ENCODE measurements around the gene APPL1. TPM values are rescaled to one million over a fixed set of nuclear protein-coding genes. Genes with fewer than 3 reads are reported as not detected.

Gene APPL1
- total and polyA plus RNA-seq, 9 of the 15 experiments (the other 6 are each of a cell fraction or from before 2014, with no cell fraction given) = 2.8 to 12.3 (median 7.1) TPM

- WGBS (ENCODE audit: insufficient coverage, low coverage, missing lambda C conversion rate) = 65% methylated on average over 4 of the region's 4 CpGs
- no TSS peak for BruUV-seq (replicated peaks)
- in situ Hi-C loops (cut with MboI) = no loop called here
Measured at GRCh38 chr3:57261119-57261518, 33.6 kb downstream of the APPL1 start.

More at GRCh38 chr3:57261119-57261518, 33.6 kb downstream of the APPL1 start:
- H3K79me2 ChIP-seq (ENCODE audit: control insufficient read depth, insufficient read depth, low read length) = no peaks in the 10 kb centered on the region
- H2AFZ ChIP-seq (ENCODE audit: low read depth, low read length) = no peak overlapping the region
- no peaks in the 10 kb centered on the region for H3K4me1 ChIP-seq (replicated peaks in 1 of 2; ENCODE audit: control insufficient read depth in 2 of 2, insufficient read depth in 2 of 2, low read length in 2 of 2)
- TF ChIP-seq ZFP1 (CRISPR knock-in tag; IDR thresholded peaks at IDR 0.05) (no peak), ID3 (CRISPR knock-in tag; IDR thresholded peaks at IDR 0.05) (no peak), ID3 (tag; IDR thresholded peaks at IDR 0.05) (no peak), CHD2 (IDR thresholded peaks at IDR 0.05; ENCODE audit: low read depth, low read length) (no peak), PRPF4 (IDR thresholded peaks at IDR 0.05; ENCODE audit: insufficient read depth, low read depth, low read length, poor library complexity, severe bottlenecking) (no peak), ZNF445 (CRISPR knock-in tag; IDR thresholded peaks at IDR 0.05; ENCODE audit: low read depth) (no peak), BRCA1 (IDR thresholded peaks at IDR 0.05) (no peak), BRCA1 (CRISPR knock-in tag; IDR thresholded peaks at IDR 0.05) (no peak), CBX2 (IDR thresholded peaks at IDR 0.05; ENCODE audit: insufficient read depth, low read length, poor library complexity, severe bottlenecking) (no peak), CBFA2T2 (conservative IDR thresholded peaks at IDR 0.05) (no peak), LARP7 (IDR thresholded peaks at IDR 0.05) (no peak), MCM2 (IDR thresholded peaks at IDR 0.05; ENCODE audit: low read depth) (no peak), POU5F1 (IDR thresholded peaks at IDR 0.05; ENCODE audit: borderline replicate concordance, low read depth, low read length, partially characterized antibody) (no peak), SRSF7 (optimal IDR thresholded peaks at IDR 0.05; ENCODE audit: low read depth, low read length) (no peak), ZNF316 (IDR thresholded peaks at IDR 0.05) (no peak), HNRNPUL1 (IDR thresholded peaks at IDR 0.05; ENCODE audit: low read length) (no peak), NEUROD1 (IDR thresholded peaks at IDR 0.05; ENCODE audit: borderline replicate concordance, low read depth, low read length, partially characterized antibody) (no peak), LCOR (CRISPR knock-in tag; IDR thresholded peaks at IDR 0.05) (no peak), ZNF76 (CRISPR knock-in tag; IDR thresholded peaks at IDR 0.05; ENCODE audit: borderline replicate concordance) (no peak), KLF6 (CRISPR knock-in tag; IDR thresholded peaks at IDR 0.05; ENCODE audit: borderline replicate concordance) (no peak)
- TF ChIP-seq, protein P1, sequence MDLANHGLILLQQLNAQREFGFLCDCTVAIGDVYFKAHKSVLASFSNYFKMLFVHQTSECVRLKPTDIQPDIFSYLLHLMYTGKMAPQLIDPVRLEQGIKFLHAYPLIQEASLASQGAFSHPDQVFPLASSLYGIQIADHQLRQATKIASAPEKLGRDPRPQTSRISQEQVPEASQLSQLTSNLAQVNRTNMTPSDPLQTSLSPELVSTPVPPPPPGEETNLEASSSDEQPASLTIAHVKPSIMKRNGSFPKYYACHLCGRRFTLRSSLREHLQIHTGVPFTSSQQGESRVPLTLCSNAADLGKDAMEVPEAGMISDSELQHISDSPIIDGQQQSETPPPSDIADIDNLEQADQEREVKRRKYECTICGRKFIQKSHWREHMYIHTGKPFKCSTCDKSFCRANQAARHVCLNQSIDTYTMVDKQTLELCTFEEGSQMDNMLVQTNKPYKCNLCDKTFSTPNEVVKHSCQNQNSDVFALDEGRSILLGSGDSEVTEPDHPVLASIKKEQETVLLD (IDR thresholded peaks at IDR 0.05) = no peak
- TF ChIP-seq, protein P2, sequence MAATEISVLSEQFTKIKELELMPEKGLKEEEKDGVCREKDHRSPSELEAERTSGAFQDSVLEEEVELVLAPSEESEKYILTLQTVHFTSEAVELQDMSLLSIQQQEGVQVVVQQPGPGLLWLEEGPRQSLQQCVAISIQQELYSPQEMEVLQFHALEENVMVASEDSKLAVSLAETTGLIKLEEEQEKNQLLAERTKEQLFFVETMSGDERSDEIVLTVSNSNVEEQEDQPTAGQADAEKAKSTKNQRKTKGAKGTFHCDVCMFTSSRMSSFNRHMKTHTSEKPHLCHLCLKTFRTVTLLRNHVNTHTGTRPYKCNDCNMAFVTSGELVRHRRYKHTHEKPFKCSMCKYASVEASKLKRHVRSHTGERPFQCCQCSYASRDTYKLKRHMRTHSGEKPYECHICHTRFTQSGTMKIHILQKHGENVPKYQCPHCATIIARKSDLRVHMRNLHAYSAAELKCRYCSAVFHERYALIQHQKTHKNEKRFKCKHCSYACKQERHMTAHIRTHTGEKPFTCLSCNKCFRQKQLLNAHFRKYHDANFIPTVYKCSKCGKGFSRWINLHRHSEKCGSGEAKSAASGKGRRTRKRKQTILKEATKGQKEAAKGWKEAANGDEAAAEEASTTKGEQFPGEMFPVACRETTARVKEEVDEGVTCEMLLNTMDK (IDR thresholded peaks at IDR 0.05; ENCODE audit: borderline replicate concordance, insufficient read depth, low read depth, low read length, poor library complexity, severe bottlenecking) = no peak
- DNase-seq (ENCODE audit: extremely low read depth in 1 of 4, low spot score in 3 of 4) (no peak), ATAC-seq (no peak), FAIRE-seq (no peak)
- intact Hi-C loops (cut with micrococcal nuclease) = no loop called here
- H4K20me1 ChIP-seq (replicated peaks; ENCODE audit: control insufficient read depth, insufficient read depth, low read length) = no peaks in the 10 kb centered on the region
- no peak overlapping the region for H3K4me2 ChIP-seq (ENCODE audit: insufficient read depth, low read length)
- H3K27me3 ChIP-seq (ENCODE audit: control insufficient read depth in 2 of 2, insufficient read depth in 2 of 2, low read length in 2 of 2) = no peaks in the 10 kb centered on the region
- H3K36me3 ChIP-seq (ENCODE audit: control insufficient read depth, insufficient read depth, low read length) = peaks cover 12% of the 10 kb centered on the region; the same call in 1 of the 3 replicates
- no peak overlapping the region for H3K9ac ChIP-seq (ENCODE audit: insufficient read depth in 1 of 2, low read depth in 2 of 2, low read length in 2 of 2)
- no peaks in the 10 kb centered on the region for H3K9me1 ChIP-seq (ENCODE audit: control insufficient read depth, insufficient read depth, low read length)
- ChIA-PET POLR2A (no interaction called here), CTCF (ENCODE audit: low intra/inter-chr PET ratio) (no interaction called here)
- no peak overlapping the region for H3K27ac ChIP-seq (ENCODE audit: extremely low read depth, low read depth, low read length)
- no peak overlapping the region for H3K4me3 ChIP-seq
- no peaks in the 10 kb centered on the region for H3K9me3 ChIP-seq (replicated peaks; ENCODE audit: control insufficient read depth, insufficient read depth, low read depth, low read length)

Measured in K562 (cell line).